ENCODE measurements around the gene PLA2G4B.

Gene PLA2G4B

DNA sequence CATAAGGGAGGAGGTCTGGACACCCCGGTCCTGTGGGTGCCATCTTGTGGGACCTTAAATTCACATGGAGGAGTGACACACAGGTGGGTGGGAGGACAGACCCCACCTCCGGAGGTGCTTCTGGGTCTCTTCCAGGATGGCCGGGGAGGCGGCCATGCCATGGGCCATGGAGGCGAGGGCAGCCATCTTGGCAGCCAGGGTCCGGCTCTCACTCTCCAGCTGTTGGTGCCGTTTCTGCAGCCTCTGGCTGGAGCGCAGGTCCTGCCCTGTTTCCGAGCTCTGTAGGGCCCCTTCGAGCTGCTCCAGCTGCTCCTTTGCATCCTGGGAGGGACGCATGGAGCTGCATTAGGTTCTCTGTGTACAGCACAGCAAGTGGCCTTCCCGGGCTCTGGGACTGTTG, 36.1 kb downstream of the PLA2G4B start:
- H3K9ac ChIP-seq (ENCODE audit: low read length): no peak overlapping the region
- no peaks in the 10 kb centered on the region for H3K36me3 ChIP-seq (ENCODE audit: control insufficient read depth, insufficient read depth, low read length, severe bottlenecking)
- H3K9me3 ChIP-seq (ENCODE audit: control insufficient read depth, low read length): no peaks in the 10 kb centered on the region
- no peak for DNase-seq (ENCODE audit: low read depth)
- H3K4me1 ChIP-seq (ENCODE audit: control insufficient read depth, insufficient read depth, low read length): peaks cover 16% of the 10 kb centered on the region
- H3K27me3 ChIP-seq (replicated peaks; ENCODE audit: control insufficient read depth, insufficient read depth, low read length): peaks cover 34% of the 10 kb centered on the region
- no peak overlapping the region for H3K4me3 ChIP-seq (ENCODE audit: low read length)

- Histone ChIP-seq H3K9me3 (ENCODE audit: control insufficient read depth, low read length) (no peaks in the 10 kb centered on the region), H3K27me3 (replicated peaks; ENCODE audit: control insufficient read depth, insufficient read depth, low read length) (peaks cover 43% of the 10 kb centered on the region), H3K36me3 (ENCODE audit: control insufficient read depth, insufficient read depth, low read length, severe bottlenecking) (no peaks in the 10 kb centered on the region), H3K9ac (ENCODE audit: low read length) (no peak overlapping the region), H3K4me1 (ENCODE audit: control insufficient read depth, insufficient read depth, low read length) (peaks cover 3% of the 10 kb centered on the region), H3K4me3 (ENCODE audit: low read length) (no peak overlapping the region)
- DNase-seq (ENCODE audit: low read depth): no peak
These were observed 37.4 kb downstream of the PLA2G4B start for GRCh38 chr15:41876007-41876406.

DNA sequence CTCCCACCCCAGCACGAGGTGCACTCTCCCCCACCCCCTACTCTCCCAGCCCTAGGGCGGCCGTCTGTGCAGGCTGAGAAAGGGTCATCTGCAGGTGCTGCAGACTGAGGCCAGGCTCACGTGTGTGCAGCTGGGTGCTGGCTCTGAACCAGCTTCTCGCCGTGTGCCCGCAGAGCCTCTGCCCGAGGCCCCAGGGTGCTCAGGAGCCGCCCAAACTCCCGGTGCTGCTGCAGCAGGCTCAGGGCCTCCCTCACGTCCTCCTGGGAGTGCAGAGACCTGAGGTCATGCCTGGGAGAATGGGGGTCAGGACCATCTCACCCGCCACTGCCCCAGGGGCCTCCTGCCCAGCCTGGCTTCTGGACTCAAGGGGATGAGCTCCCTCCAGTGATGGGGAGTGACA, 38.0 kb downstream of the PLA2G4B start:
- H3K36me3 ChIP-seq (ENCODE audit: control insufficient read depth, insufficient read depth, low read length, severe bottlenecking): no peaks in the 10 kb centered on the region
- H3K27me3 ChIP-seq (replicated peaks; ENCODE audit: control insufficient read depth, insufficient read depth, low read length): peaks cover 50% of the 10 kb centered on the region
- no peak for DNase-seq (ENCODE audit: low read depth)
- H3K4me3 ChIP-seq (ENCODE audit: low read length): no peak overlapping the region
- H3K9me3 ChIP-seq (ENCODE audit: control insufficient read depth, low read length): no peaks in the 10 kb centered on the region
- no peak overlapping the region for H3K9ac ChIP-seq (ENCODE audit: low read length)
- no peaks in the 10 kb centered on the region for H3K4me1 ChIP-seq (ENCODE audit: control insufficient read depth, insufficient read depth, low read length)

DNA sequence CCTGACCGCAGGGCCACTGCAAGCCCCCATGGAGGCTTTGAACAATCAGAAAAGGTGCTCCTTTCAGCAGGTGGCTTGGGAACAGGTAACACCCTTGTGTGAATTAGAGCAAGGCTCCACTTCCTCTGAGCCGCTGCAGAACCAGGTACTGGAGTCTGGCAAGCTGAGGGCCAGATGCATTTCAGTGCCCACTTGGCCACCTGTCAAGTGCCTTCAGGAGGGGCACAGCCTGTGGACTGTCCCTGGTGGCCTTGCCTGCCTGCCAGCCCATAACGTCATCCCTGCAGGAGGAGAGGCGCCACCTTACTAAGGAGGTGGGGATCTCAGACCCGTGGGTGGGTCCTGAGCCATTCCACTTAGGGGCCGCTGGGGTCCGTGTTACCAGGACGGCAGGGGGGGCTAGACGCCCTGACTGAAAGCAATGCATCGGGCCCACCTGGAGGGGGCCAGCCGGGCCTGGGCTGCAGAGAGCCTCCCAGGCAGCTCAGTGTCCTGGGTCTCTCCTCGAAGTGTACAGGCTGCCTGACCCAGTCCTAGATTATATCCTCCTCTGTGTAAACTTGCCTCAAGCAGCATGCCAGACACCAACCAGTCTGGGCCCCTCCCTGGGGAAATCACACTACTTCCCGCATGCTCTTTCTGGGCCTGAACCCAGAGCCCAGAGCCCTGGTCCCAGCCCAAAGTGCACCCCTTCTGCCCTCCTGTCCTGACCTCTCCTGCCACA, 39.1 kb downstream of the PLA2G4B start:
- Histone ChIP-seq H3K9me3 (ENCODE audit: control insufficient read depth, low read length) (no peaks in the 10 kb centered on the region), H3K4me1 (ENCODE audit: control insufficient read depth, insufficient read depth, low read length) (no peaks in the 10 kb centered on the region), H3K9ac (ENCODE audit: low read length) (no peak overlapping the region), H3K27me3 (replicated peaks; ENCODE audit: control insufficient read depth, insufficient read depth, low read length) (peaks cover 44% of the 10 kb centered on the region), H3K36me3 (ENCODE audit: control insufficient read depth, insufficient read depth, low read length, severe bottlenecking) (no peaks in the 10 kb centered on the region), H3K4me3 (ENCODE audit: low read length) (no peak overlapping the region)
- DNase-seq (ENCODE audit: low read depth): no peak

GRCh38 chr15:41878355-41878699, 39.7 kb downstream of the PLA2G4B start:
- no peak for DNase-seq (ENCODE audit: low read depth)
- no peaks in the 10 kb centered on the region for H3K36me3 ChIP-seq (ENCODE audit: control insufficient read depth, insufficient read depth, low read length, severe bottlenecking)
- no peak overlapping the region for H3K9ac ChIP-seq (ENCODE audit: low read length)
- H3K4me3 ChIP-seq (ENCODE audit: low read length): no peak overlapping the region
- peaks cover 40% of the 10 kb centered on the region for H3K27me3 ChIP-seq (replicated peaks; ENCODE audit: control insufficient read depth, insufficient read depth, low read length)
- H3K4me1 ChIP-seq (ENCODE audit: control insufficient read depth, insufficient read depth, low read length): no peaks in the 10 kb centered on the region
- H3K9me3 ChIP-seq (ENCODE audit: control insufficient read depth, low read length): no peaks in the 10 kb centered on the region

GRCh38 chr15:41879321-41879845, 40.7 kb downstream of the PLA2G4B start:
- Histone ChIP-seq H3K4me1 (ENCODE audit: control insufficient read depth, insufficient read depth, low read length) (no peaks in the 10 kb centered on the region), H3K9ac (ENCODE audit: low read length) (no peak overlapping the region), H3K4me3 (ENCODE audit: low read length) (no peak overlapping the region), H3K27me3 (replicated peaks; ENCODE audit: control insufficient read depth, insufficient read depth, low read length) (peaks cover 38% of the 10 kb centered on the region), H3K36me3 (ENCODE audit: control insufficient read depth, insufficient read depth, low read length, severe bottlenecking) (no peaks in the 10 kb centered on the region), H3K9me3 (ENCODE audit: control insufficient read depth, low read length) (no peaks in the 10 kb centered on the region)
- DNase-seq (ENCODE audit: low read depth): no peak

GRCh38 chr15:41880156-41880877, 41.7 kb downstream of the PLA2G4B start:
- Histone ChIP-seq H3K27me3 (replicated peaks; ENCODE audit: control insufficient read depth, insufficient read depth, low read length) (peaks cover 31% of the 10 kb centered on the region), H3K4me3 (ENCODE audit: low read length) (no peak overlapping the region), H3K36me3 (ENCODE audit: control insufficient read depth, insufficient read depth, low read length, severe bottlenecking) (no peaks in the 10 kb centered on the region), H3K9ac (ENCODE audit: low read length) (no peak overlapping the region), H3K9me3 (ENCODE audit: control insufficient read depth, low read length) (no peaks in the 10 kb centered on the region), H3K4me1 (ENCODE audit: control insufficient read depth, insufficient read depth, low read length) (no peaks in the 10 kb centered on the region)
- no peak for DNase-seq (ENCODE audit: low read depth)

- no peaks in the 10 kb centered on the region for H3K4me1 ChIP-seq (ENCODE audit: control insufficient read depth, insufficient read depth, low read length)
- no peaks in the 10 kb centered on the region for H3K9me3 ChIP-seq (ENCODE audit: control insufficient read depth, low read length)
- DNase-seq (ENCODE audit: low read depth): no peak
- no peaks in the 10 kb centered on the region for H3K36me3 ChIP-seq (ENCODE audit: control insufficient read depth, insufficient read depth, low read length, severe bottlenecking)
- no peak overlapping the region for H3K4me3 ChIP-seq (ENCODE audit: low read length)
- H3K27me3 ChIP-seq (replicated peaks; ENCODE audit: control insufficient read depth, insufficient read depth, low read length): peaks cover 28% of the 10 kb centered on the region
- no peak overlapping the region for H3K9ac ChIP-seq (ENCODE audit: low read length)
These were observed 42.4 kb downstream of the PLA2G4B start for GRCh38 chr15:41881086-41881485.

DNA sequence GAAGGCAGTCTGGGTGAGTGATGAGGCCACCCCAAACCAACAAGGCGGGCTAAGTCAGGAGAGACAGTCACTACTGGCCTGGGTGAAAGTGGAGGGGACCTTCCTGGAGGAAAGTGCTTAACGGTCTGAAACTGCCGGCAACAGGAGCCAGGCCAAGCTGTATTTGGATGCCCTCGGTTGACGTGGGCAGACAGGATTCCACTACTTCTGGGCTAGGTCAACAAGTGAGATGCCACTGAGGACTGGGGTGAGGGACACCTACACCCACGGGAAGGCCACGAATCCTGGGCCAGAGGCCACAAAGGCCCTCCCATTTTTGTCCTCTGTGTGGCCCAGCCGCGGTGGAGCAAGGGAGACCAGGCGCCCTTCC, 42.9 kb downstream of the PLA2G4B start:
- Histone ChIP-seq H3K9ac (ENCODE audit: low read length) (no peak overlapping the region), H3K36me3 (ENCODE audit: control insufficient read depth, insufficient read depth, low read length, severe bottlenecking) (no peaks in the 10 kb centered on the region), H3K4me3 (ENCODE audit: low read length) (no peak overlapping the region), H3K4me1 (ENCODE audit: control insufficient read depth, insufficient read depth, low read length) (no peaks in the 10 kb centered on the region), H3K9me3 (ENCODE audit: control insufficient read depth, low read length) (no peaks in the 10 kb centered on the region), H3K27me3 (replicated peaks; ENCODE audit: control insufficient read depth, insufficient read depth, low read length) (peaks cover 25% of the 10 kb centered on the region)
- no peak for DNase-seq (ENCODE audit: low read depth)

- Histone ChIP-seq H3K9ac (ENCODE audit: low read length) (no peak overlapping the region), H3K27me3 (replicated peaks; ENCODE audit: control insufficient read depth, insufficient read depth, low read length) (peaks cover 25% of the 10 kb centered on the region), H3K36me3 (ENCODE audit: control insufficient read depth, insufficient read depth, low read length, severe bottlenecking) (no peaks in the 10 kb centered on the region), H3K9me3 (ENCODE audit: control insufficient read depth, low read length) (no peaks in the 10 kb centered on the region), H3K4me1 (ENCODE audit: control insufficient read depth, insufficient read depth, low read length) (no peaks in the 10 kb centered on the region), H3K4me3 (ENCODE audit: low read length) (no peak overlapping the region)
- DNase-seq (ENCODE audit: low read depth): no peak
These were observed 43.5 kb downstream of the PLA2G4B start for GRCh38 chr15:41881920-41882688.

Measured in adipocyte (in vitro differentiated cells).